ENCODE data around the gene TENT5A.

Gene TENT5A

GRCh38 chr6:81763051-81763450 lies 10.6 kb upstream of the TENT5A start:
- no peaks in the 10 kb centered on the region for H3K27me3 Mint-ChIP-seq
- H3K4me1 Mint-ChIP-seq = no peaks in the 10 kb centered on the region
- no peaks in the 10 kb centered on the region for H3K36me3 Mint-ChIP-seq
- no peak overlapping the region for H3K27ac Mint-ChIP-seq
- ATAC-seq = no peak
- H3K4me3 Mint-ChIP-seq = no peak overlapping the region
- no peaks in the 10 kb centered on the region for H3K9me3 Mint-ChIP-seq

GRCh38 chr6:81762606-81763005 lies 10.1 kb upstream of the TENT5A start:
- no peaks in the 10 kb centered on the region for H3K4me1 Mint-ChIP-seq
- no peak overlapping the region for H3K27ac Mint-ChIP-seq
- ATAC-seq = no peak
- H3K27me3 Mint-ChIP-seq = no peaks in the 10 kb centered on the region
- no peak overlapping the region for H3K4me3 Mint-ChIP-seq
- H3K36me3 Mint-ChIP-seq = no peaks in the 10 kb centered on the region
- no peaks in the 10 kb centered on the region for H3K9me3 Mint-ChIP-seq

GRCh38 chr6:81762132-81762531 lies 9.7 kb upstream of the TENT5A start:
- H3K36me3 Mint-ChIP-seq = no peaks in the 10 kb centered on the region
- no peak overlapping the region for H3K27ac Mint-ChIP-seq
- no peaks in the 10 kb centered on the region for H3K4me1 Mint-ChIP-seq
- no peaks in the 10 kb centered on the region for H3K27me3 Mint-ChIP-seq
- ATAC-seq = no peak
- H3K4me3 Mint-ChIP-seq = no peak overlapping the region
- no peaks in the 10 kb centered on the region for H3K9me3 Mint-ChIP-seq

GRCh38 chr6:81761197-81761596 lies 8.7 kb upstream of the TENT5A start:
- Mint-ChIP-seq H3K9me3 (no peaks in the 10 kb centered on the region), H3K4me3 (no peak overlapping the region), H3K36me3 (no peaks in the 10 kb centered on the region), H3K27me3 (no peaks in the 10 kb centered on the region), H3K4me1 (no peaks in the 10 kb centered on the region), H3K27ac (no peak overlapping the region)
- no peak for ATAC-seq

- Mint-ChIP-seq H3K36me3 (no peaks in the 10 kb centered on the region), H3K27me3 (no peaks in the 10 kb centered on the region), H3K9me3 (no peaks in the 10 kb centered on the region), H3K27ac (no peak overlapping the region), H3K4me1 (no peaks in the 10 kb centered on the region), H3K4me3 (no peak overlapping the region)
- ATAC-seq = no peak
Observed at GRCh38 chr6:81759782-81760181, 7.3 kb upstream of the TENT5A start.

- Mint-ChIP-seq H3K4me1 (peaks cover under 1% of the 10 kb centered on the region), H3K36me3 (no peaks in the 10 kb centered on the region), H3K27ac (no peak overlapping the region), H3K9me3 (no peaks in the 10 kb centered on the region), H3K4me3 (no peak overlapping the region), H3K27me3 (peaks cover 9% of the 10 kb centered on the region)
- no peak for ATAC-seq
Observed at GRCh38 chr6:81758221-81758620, 5.7 kb upstream of the TENT5A start.

GRCh38 chr6:81756690-81757089 lies 4.2 kb upstream of the TENT5A start:
- Mint-ChIP-seq H3K27ac (no peak overlapping the region), H3K9me3 (no peaks in the 10 kb centered on the region), H3K4me1 (peaks cover 7% of the 10 kb centered on the region), H3K4me3 (no peak overlapping the region), H3K36me3 (no peaks in the 10 kb centered on the region), H3K27me3 (peaks cover 9% of the 10 kb centered on the region)
- no peak for ATAC-seq

GRCh38 chr6:81755551-81755950 lies 3.1 kb upstream of the TENT5A start:
- peaks cover 18% of the 10 kb centered on the region for H3K4me1 Mint-ChIP-seq
- H3K27me3 Mint-ChIP-seq = peaks cover 9% of the 10 kb centered on the region
- no peak overlapping the region for H3K4me3 Mint-ChIP-seq
- no peak for ATAC-seq
- no peak overlapping the region for H3K27ac Mint-ChIP-seq
- H3K9me3 Mint-ChIP-seq = no peaks in the 10 kb centered on the region
- no peaks in the 10 kb centered on the region for H3K36me3 Mint-ChIP-seq

- no peaks in the 10 kb centered on the region for H3K9me3 Mint-ChIP-seq
- H3K27me3 Mint-ChIP-seq = peaks cover 9% of the 10 kb centered on the region
- no peak overlapping the region for H3K27ac Mint-ChIP-seq
- no peaks in the 10 kb centered on the region for H3K36me3 Mint-ChIP-seq
- H3K4me3 Mint-ChIP-seq = no peak overlapping the region
- H3K4me1 Mint-ChIP-seq = peaks cover 24% of the 10 kb centered on the region
- no peak for ATAC-seq
Observed at GRCh38 chr6:81754906-81755305, 2.4 kb upstream of the TENT5A start.

- Mint-ChIP-seq H3K27me3 (peaks cover 9% of the 10 kb centered on the region), H3K4me1 (peaks cover 34% of the 10 kb centered on the region)
Observed at GRCh38 chr6:81753711-81754577, 1.5 kb upstream of the TENT5A start.

GRCh38 chr6:81752921-81753710 lies 635 bp upstream of the TENT5A start:
- no peaks in the 10 kb centered on the region for H3K9me3 Mint-ChIP-seq
- peaks cover 9% of the 10 kb centered on the region for H3K27me3 Mint-ChIP-seq
- peak; percentile 87 for ATAC-seq
- peak overlapping the region; percentile 94 for H3K4me3 Mint-ChIP-seq
- peak overlapping the region; percentile 83 for H3K27ac Mint-ChIP-seq
- peaks cover 4% of the 10 kb centered on the region for H3K36me3 Mint-ChIP-seq
- H3K4me1 Mint-ChIP-seq = peaks cover 35% of the 10 kb centered on the region

More at GRCh38 chr6:81753711-81754577, 1.5 kb upstream of the TENT5A start:
- H3K9me3 Mint-ChIP-seq = no peaks in the 10 kb centered on the region
- peak; percentile 82 for ATAC-seq
- peak overlapping the region; percentile 94 for H3K4me3 Mint-ChIP-seq
- H3K36me3 Mint-ChIP-seq = peaks cover 4% of the 10 kb centered on the region
- peak overlapping the region; percentile 83 for H3K27ac Mint-ChIP-seq

GRCh38 chr6:81751388-81752083 lies 945 bp downstream of the TENT5A start:
- peak overlapping the region; percentile 94 for H3K4me3 Mint-ChIP-seq
- ATAC-seq = no peak
- H3K36me3 Mint-ChIP-seq = peaks cover 4% of the 10 kb centered on the region
- peaks cover 35% of the 10 kb centered on the region for H3K4me1 Mint-ChIP-seq
- no peaks in the 10 kb centered on the region for H3K9me3 Mint-ChIP-seq
- H3K27ac Mint-ChIP-seq = peak overlapping the region; percentile 83
- peaks cover 9% of the 10 kb centered on the region for H3K27me3 Mint-ChIP-seq

- Mint-ChIP-seq H3K4me3 (peak overlapping the region; percentile 94), H3K4me1 (peaks cover 35% of the 10 kb centered on the region)
- no peak for ATAC-seq
Observed at GRCh38 chr6:81750681-81751387, 1.6 kb downstream of the TENT5A start.

GRCh38 chr6:81750200-81750599 lies 2.3 kb downstream of the TENT5A start:
- H3K27ac Mint-ChIP-seq = no peak overlapping the region
- peaks cover 9% of the 10 kb centered on the region for H3K27me3 Mint-ChIP-seq
- no peak overlapping the region for H3K4me3 Mint-ChIP-seq
- H3K9me3 Mint-ChIP-seq = no peaks in the 10 kb centered on the region
- ATAC-seq = no peak
- H3K36me3 Mint-ChIP-seq = peaks cover 4% of the 10 kb centered on the region
- H3K4me1 Mint-ChIP-seq = peaks cover 38% of the 10 kb centered on the region

More at GRCh38 chr6:81750681-81751387, 1.6 kb downstream of the TENT5A start:
- H3K27ac Mint-ChIP-seq = peak overlapping the region; percentile 83
- H3K36me3 Mint-ChIP-seq = peaks cover 4% of the 10 kb centered on the region
- no peaks in the 10 kb centered on the region for H3K9me3 Mint-ChIP-seq
- peaks cover 9% of the 10 kb centered on the region for H3K27me3 Mint-ChIP-seq

GRCh38 chr6:81749707-81750106 lies 2.8 kb downstream of the TENT5A start:
- Mint-ChIP-seq H3K4me1 (peaks cover 42% of the 10 kb centered on the region), H3K27me3 (peaks cover 8% of the 10 kb centered on the region), H3K4me3 (no peak overlapping the region), H3K36me3 (peaks cover 4% of the 10 kb centered on the region), H3K27ac (no peak overlapping the region), H3K9me3 (no peaks in the 10 kb centered on the region)
- no peak for ATAC-seq
